ENCODE results near the gene REV3L. TPM values are rescaled to one million over a fixed set of nuclear protein-coding genes. Genes with fewer than 3 reads are reported as not detected.
A peak's percentile ranks its signal among the peaks of the same experiment; 100 is the strongest.

REV3L gene
- total RNA-seq, 2 experiments from 2014 or later, result 29.2 to 30.0 TPM

GRCh38 chr6:111490067-111490466 lies 7.0 kb upstream of the REV3L start:
- Mint-ChIP-seq H3K27ac (no peak overlapping the region), H3K36me3 (ENCODE audit: low read depth) (peaks cover 26% of the 10 kb centered on the region), H3K9me3 (ENCODE audit: insufficient read depth) (no peaks in the 10 kb centered on the region), H3K4me1 (ENCODE audit: low read depth) (peaks cover 35% of the 10 kb centered on the region), H3K27me3 (ENCODE audit: low read depth) (no peaks in the 10 kb centered on the region), H3K4me3 (no peak overlapping the region)
- POLR2A ChIA-PET, result no interaction called here
- CTCF ChIA-PET, result interaction anchor here (0.7 to 1.4 kb wide), 5 partner anchors 9 to 231 kb away, joined by 3 to 5 read pairs (median 4); partner anchors contain the start of gene TRAF3IP2
- no peak for DNase-seq
- ATAC-seq, result no peak

DNA sequence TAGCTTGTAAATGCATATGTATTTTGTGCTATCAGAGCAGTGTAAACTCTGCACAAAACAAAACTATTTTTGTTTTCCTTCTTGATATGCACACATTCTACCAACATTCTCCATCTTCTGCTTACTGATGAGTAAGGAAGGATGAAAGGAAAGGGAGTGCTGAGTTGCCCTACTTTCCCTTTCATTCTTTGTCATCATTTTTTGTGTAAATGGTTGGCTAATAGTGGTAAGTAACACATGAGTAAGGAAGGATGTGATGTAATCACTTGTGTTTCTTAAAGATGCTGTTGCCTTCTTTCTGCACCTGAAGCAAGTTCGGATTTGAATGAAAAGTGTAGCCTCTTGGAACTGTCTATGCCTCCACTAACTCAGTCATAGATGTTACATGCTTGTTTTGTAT lies 4.6 kb upstream of the REV3L start:
- ChIA-PET POLR2A (interaction anchor here (0.6 to 1.2 kb wide), 3 partner anchors 66 to 613 kb away, joined by 3 to 6 read pairs (median 3); partner anchors contain the start of gene AMD1), CTCF (interaction anchor here (0.6 to 1.8 kb wide), 6 partner anchors 35 to 229 kb away, joined by 3 to 8 read pairs (median 4); partner anchors contain the start of gene TRAF3IP2)
- Mint-ChIP-seq H3K36me3 (ENCODE audit: low read depth) (peaks cover 24% of the 10 kb centered on the region), H3K4me1 (ENCODE audit: low read depth) (peaks cover 38% of the 10 kb centered on the region), H3K27ac (peak overlapping the region; percentile 87), H3K27me3 (ENCODE audit: low read depth) (no peaks in the 10 kb centered on the region), H3K9me3 (ENCODE audit: insufficient read depth) (no peaks in the 10 kb centered on the region), H3K4me3 (no peak overlapping the region)
- peak; percentile 3 for ATAC-seq
- no peak for DNase-seq

DNA sequence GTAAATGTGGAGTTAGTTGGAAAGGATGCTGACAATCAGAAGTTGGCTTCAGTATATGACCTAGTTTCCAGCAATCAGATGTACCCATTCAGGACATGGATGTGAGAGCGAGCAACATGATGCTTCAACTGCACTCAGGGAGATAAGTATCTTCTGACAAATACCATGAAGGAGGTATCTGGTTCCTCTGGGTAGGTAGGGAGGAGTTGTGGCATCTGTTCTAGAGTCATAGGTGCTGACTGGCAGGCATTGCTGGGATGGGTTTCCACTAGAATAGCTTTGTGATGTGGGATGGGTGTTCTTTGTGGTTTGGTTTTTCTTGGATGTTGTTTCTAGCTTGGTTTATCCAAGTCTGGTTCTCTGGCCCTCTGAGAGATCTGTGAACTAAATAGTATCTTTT lies 3.9 kb upstream of the REV3L start:
- H3K27ac Mint-ChIP-seq, result peak overlapping the region; percentile 83
- H3K36me3 Mint-ChIP-seq (ENCODE audit: low read depth), result peaks cover 25% of the 10 kb centered on the region
- ATAC-seq (no peak), DNase-seq (peak; percentile 29)
- no peak overlapping the region for H3K4me3 Mint-ChIP-seq
- H3K9me3 Mint-ChIP-seq (ENCODE audit: insufficient read depth), result no peaks in the 10 kb centered on the region
- ChIA-PET CTCF (interaction anchor here (0.6 to 1.8 kb wide), 7 partner anchors 35 to 228 kb away, joined by 3 to 8 read pairs (median 3); partner anchors contain the start of gene TRAF3IP2), POLR2A (interaction anchor here (0.8 to 1.2 kb wide), 3 partner anchors 46 to 613 kb away, joined by 3 read pairs; partner anchors contain the start of gene AMD1)
- no peaks in the 10 kb centered on the region for H3K27me3 Mint-ChIP-seq (ENCODE audit: low read depth)
- peaks cover 39% of the 10 kb centered on the region for H3K4me1 Mint-ChIP-seq (ENCODE audit: low read depth)

GRCh38 chr6:111486475-111486874 lies 3.5 kb upstream of the REV3L start:
- Mint-ChIP-seq H3K4me1 (ENCODE audit: low read depth) (peaks cover 42% of the 10 kb centered on the region), H3K36me3 (ENCODE audit: low read depth) (peaks cover 27% of the 10 kb centered on the region), H3K27ac (peak overlapping the region; percentile 83), H3K27me3 (ENCODE audit: low read depth) (no peaks in the 10 kb centered on the region), H3K9me3 (ENCODE audit: insufficient read depth) (no peaks in the 10 kb centered on the region), H3K4me3 (no peak overlapping the region)
- ChIA-PET POLR2A (interaction anchor here (1.0 to 1.2 kb wide), 2 partner anchors 47 to 227 kb away, joined by 3 read pairs; a partner anchor contains a TSS), CTCF (interaction anchor here (0.8 to 1.8 kb wide), 6 partner anchors 36 to 227 kb away, joined by 3 to 8 read pairs (median 4); partner anchors contain the start of gene TRAF3IP2)
- ATAC-seq, result no peak
- DNase-seq, result no peak

DNA sequence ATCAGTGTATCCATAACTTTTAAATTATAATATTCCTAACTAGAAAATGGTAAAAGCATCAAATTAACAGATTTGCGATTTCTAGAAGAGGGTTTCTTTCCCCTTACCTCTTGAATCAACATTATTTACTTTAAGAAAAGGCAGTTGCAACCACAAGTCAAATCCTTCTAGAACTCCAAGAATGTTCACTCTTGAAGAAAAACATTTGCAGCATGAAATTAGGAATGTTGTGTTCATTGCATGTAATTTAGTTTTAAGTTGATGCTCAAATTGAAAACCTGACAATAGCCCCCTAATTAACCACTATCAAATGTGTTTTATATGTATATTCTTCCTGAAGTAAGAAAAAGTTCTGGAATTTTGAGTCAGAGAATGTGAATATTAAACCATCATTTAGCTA lies 2.3 kb upstream of the REV3L start:
- CTCF ChIA-PET, result interaction anchor here (1.2 to 3.3 kb wide), 6 partner anchors 24 to 557 kb away, joined by 3 to 30 read pairs (median 4); a partner anchor contains a TSS

DNA sequence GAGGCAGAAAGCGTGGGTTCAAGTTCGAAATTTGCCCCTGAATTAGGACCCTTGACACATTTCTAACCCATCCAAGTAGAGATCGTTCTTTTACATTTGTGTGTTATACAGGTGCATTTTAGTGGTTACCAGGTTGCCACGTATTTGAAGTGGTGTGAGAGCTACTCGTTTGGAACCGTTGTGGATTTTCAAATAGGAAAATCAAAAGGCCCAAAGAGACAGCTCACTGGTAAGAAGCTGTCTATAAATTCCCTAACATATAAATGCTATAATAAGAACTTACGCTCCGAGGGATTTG lies 1.6 kb upstream of the REV3L start:
- Mint-ChIP-seq H3K27ac (peak overlapping the region; percentile 99), H3K36me3 (ENCODE audit: low read depth) (peaks cover 24% of the 10 kb centered on the region), H3K4me1 (ENCODE audit: low read depth) (peaks cover 50% of the 10 kb centered on the region), H3K4me3 (peak overlapping the region; percentile 93), H3K9me3 (ENCODE audit: insufficient read depth) (no peaks in the 10 kb centered on the region), H3K27me3 (ENCODE audit: low read depth) (no peaks in the 10 kb centered on the region)
- ATAC-seq (no peak), DNase-seq (no peak)
- ChIA-PET POLR2A (interaction anchor here (0.7 to 2.7 kb wide), 11 partner anchors 14 to 603 kb away, joined by 3 to 34 read pairs (median 3); partner anchors contain the start of genes FAM229B, TRAF3IP2 and TUBE1), CTCF (interaction anchor here (1.2 to 3.3 kb wide), 8 partner anchors 23 to 558 kb away, joined by 3 to 30 read pairs (median 6); a partner anchor contains a TSS)

More for the DNA sequence above, 2.3 kb upstream of the REV3L start:
- POLR2A ChIA-PET, result interaction anchor here (0.8 to 2.7 kb wide), 6 partner anchors 15 to 226 kb away, joined by 3 to 34 read pairs (median 6); partner anchors contain the start of gene TRAF3IP2
- Mint-ChIP-seq H3K36me3 (ENCODE audit: low read depth) (peaks cover 27% of the 10 kb centered on the region), H3K9me3 (ENCODE audit: insufficient read depth) (no peaks in the 10 kb centered on the region), H3K27ac (no peak overlapping the region), H3K4me1 (ENCODE audit: low read depth) (peaks cover 47% of the 10 kb centered on the region), H3K4me3 (peak overlapping the region; percentile 36), H3K27me3 (ENCODE audit: low read depth) (no peaks in the 10 kb centered on the region)
- ATAC-seq, result no peak
- no peak for DNase-seq

GRCh38 chr6:111483736-111484632 lies 966 bp upstream of the REV3L start:
- Mint-ChIP-seq H3K9me3 (ENCODE audit: insufficient read depth) (no peaks in the 10 kb centered on the region), H3K4me3 (peak overlapping the region; percentile 99)
- POLR2A ChIA-PET, result interaction anchor here (0.7 to 2.7 kb wide), 13 partner anchors 15 to 603 kb away, joined by 3 to 34 read pairs (median 4); partner anchors contain the start of genes FAM229B, TRAF3IP2 and TUBE1

GRCh38 chr6:111482188-111482958 lies 645 bp downstream of the REV3L start:
- DNase-seq, result peak; percentile 58
- Mint-ChIP-seq H3K4me1 (ENCODE audit: low read depth) (peaks cover 51% of the 10 kb centered on the region), H3K27ac (peak overlapping the region; percentile 92), H3K9me3 (ENCODE audit: insufficient read depth) (no peaks in the 10 kb centered on the region), H3K27me3 (ENCODE audit: low read depth) (no peaks in the 10 kb centered on the region), H3K4me3 (peak overlapping the region; percentile 99), H3K36me3 (ENCODE audit: low read depth) (peaks cover 17% of the 10 kb centered on the region)
- CTCF ChIA-PET, result interaction anchor here (2.6 to 3.3 kb wide), 3 partner anchors 83 to 560 kb away, joined by 12 to 30 read pairs (median 13); a partner anchor contains a TSS
- POLR2A ChIA-PET, result interaction anchor here (0.6 to 2.7 kb wide), 11 partner anchors 10 to 605 kb away, joined by 3 to 34 read pairs (median 4); partner anchors contain the start of genes FAM229B, TRAF3IP2 and TUBE1
- ATAC-seq, result peak; percentile 29

More at GRCh38 chr6:111483736-111484632, 966 bp upstream of the REV3L start:
- CTCF ChIA-PET, result interaction anchor here (1.2 to 3.3 kb wide), 8 partner anchors 22 to 559 kb away, joined by 3 to 30 read pairs (median 6); a partner anchor contains a TSS
- H3K27ac Mint-ChIP-seq, result peak overlapping the region; percentile 99
- ATAC-seq (peak; percentile 70), DNase-seq (peak; percentile 89)
- H3K36me3 Mint-ChIP-seq (ENCODE audit: low read depth), result peaks cover 24% of the 10 kb centered on the region
- peaks cover 53% of the 10 kb centered on the region for H3K4me1 Mint-ChIP-seq (ENCODE audit: low read depth)
- H3K27me3 Mint-ChIP-seq (ENCODE audit: low read depth), result no peaks in the 10 kb centered on the region

GRCh38 chr6:111481836-111482187 lies 1.2 kb downstream of the REV3L start:
- H3K4me1 Mint-ChIP-seq (ENCODE audit: low read depth), result peaks cover 47% of the 10 kb centered on the region
- ATAC-seq, result no peak

GRCh38 chr6:111480988-111481822 lies 1.8 kb downstream of the REV3L start:
- POLR2A ChIA-PET, result interaction anchor here (0.8 kb wide), 1 partner anchor 124 kb away, joined by 3 read pairs; the partner anchor contains the start of gene TRAF3IP2
- Mint-ChIP-seq H3K4me3 (peak overlapping the region; percentile 99), H3K27ac (no peak overlapping the region), H3K9me3 (ENCODE audit: insufficient read depth) (no peaks in the 10 kb centered on the region), H3K27me3 (ENCODE audit: low read depth) (no peaks in the 10 kb centered on the region), H3K4me1 (ENCODE audit: low read depth) (peaks cover 41% of the 10 kb centered on the region), H3K36me3 (ENCODE audit: low read depth) (peaks cover 7% of the 10 kb centered on the region)
- ATAC-seq, result no peak
- CTCF ChIA-PET, result interaction anchor here (1.1 to 1.7 kb wide), 2 partner anchors 222 to 271 kb away, joined by 3 to 11 read pairs; a partner anchor contains a TSS
- no peak for DNase-seq

More at GRCh38 chr6:111481836-111482187, 1.2 kb downstream of the REV3L start:
- Mint-ChIP-seq H3K27ac (peak overlapping the region; percentile 92), H3K27me3 (ENCODE audit: low read depth) (no peaks in the 10 kb centered on the region), H3K36me3 (ENCODE audit: low read depth) (peaks cover 13% of the 10 kb centered on the region), H3K4me3 (peak overlapping the region; percentile 99), H3K9me3 (ENCODE audit: insufficient read depth) (no peaks in the 10 kb centered on the region)
- ChIA-PET CTCF (interaction anchor here (1.7 kb wide), 1 partner anchor 222 kb away, joined by 11 read pairs; a partner anchor contains a TSS), POLR2A (no interaction called here)
- no peak for DNase-seq
